GM21717 (cell line): ENCODE measurements around the gene MCCC1.

Source experiments
- ATAC-seq: cut with Tn5 transposase; IDR thresholded peaks from one replicate; pipeline ENCODE4 v1.9.1; 2021; ENCODE audit warnings: mild to moderate bottlenecking, moderate library complexity; ENCODE audit not compliant: unreplicated experiment

MCCC1 gene

DNA sequence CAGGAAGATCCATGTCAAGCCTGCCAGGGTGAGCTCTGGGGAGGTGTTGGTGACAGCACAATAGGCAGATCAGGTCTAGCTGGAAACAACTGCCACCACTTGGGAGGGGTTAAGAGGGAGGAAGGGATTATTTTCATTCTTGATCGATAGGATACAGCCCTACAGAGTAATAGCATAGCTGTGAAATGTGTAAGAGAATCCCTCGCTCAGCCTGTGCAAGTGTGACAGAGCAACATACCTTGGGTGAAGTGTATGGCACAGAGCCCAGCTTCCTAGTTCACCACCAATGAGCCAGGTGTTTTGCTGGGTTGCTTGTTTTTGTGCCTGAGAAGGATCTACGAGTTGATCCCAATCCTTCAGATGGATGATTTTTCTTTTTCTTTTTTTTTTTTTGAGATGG, 109.7 kb downstream of the MCCC1 start:
- ATAC-seq, result no peak

DNA sequence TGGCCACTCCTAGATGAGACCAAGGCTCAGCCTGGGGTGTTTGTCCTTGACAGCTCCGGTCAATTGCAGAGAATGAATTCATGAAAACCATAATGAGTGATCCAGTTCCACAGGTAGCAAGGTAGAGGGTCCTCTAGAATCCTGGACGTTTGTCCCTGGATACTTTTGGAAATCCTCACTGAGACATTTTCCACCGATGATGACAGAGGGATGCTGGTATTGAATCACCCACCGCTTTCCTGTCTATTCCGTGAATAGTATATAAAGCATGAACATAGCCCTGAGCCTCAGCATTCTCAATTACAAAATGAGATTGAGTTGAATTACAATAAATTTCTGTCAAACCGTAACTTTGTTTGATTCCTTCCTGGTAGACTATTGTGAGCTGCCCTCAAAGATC, 113.3 kb downstream of the MCCC1 start:
- ATAC-seq, result no peak

DNA sequence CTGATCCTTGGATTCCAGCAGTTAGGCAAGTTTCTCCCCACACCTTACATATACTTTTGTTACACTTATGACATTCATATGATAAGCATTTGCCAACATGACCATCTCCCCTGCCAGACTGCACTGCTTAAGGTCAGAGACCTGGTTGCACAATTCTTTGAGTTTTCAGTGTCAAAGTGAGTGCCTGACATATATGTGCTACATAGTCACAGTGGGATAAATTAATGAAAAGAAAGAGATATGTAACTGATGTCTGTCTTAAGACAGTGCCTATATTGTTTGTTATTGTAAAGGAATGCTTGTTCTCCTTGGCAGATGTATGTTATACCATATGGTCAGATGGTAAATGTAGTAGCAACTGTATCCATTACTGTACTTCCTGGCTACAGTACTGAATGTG, 115.4 kb downstream of the MCCC1 start:
- no peak for ATAC-seq

DNA sequence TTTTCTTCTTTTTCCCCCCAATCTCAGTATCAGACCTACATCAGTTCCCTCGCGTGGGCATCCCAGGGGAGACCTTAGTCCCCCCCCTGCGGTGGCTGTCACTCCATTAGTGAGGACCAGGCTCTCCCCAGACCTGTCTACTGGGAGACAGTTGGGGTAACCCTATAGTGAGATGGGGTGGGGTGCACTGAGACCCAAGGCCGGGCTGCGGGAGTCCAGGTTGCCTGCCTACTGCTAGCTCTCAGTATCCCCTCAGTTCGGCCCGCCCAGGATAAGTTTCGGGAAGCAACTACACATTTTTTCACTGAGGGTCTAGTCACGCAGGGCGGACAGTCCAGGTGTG, 118.3 kb downstream of the MCCC1 start:
- no peak for ATAC-seq

DNA sequence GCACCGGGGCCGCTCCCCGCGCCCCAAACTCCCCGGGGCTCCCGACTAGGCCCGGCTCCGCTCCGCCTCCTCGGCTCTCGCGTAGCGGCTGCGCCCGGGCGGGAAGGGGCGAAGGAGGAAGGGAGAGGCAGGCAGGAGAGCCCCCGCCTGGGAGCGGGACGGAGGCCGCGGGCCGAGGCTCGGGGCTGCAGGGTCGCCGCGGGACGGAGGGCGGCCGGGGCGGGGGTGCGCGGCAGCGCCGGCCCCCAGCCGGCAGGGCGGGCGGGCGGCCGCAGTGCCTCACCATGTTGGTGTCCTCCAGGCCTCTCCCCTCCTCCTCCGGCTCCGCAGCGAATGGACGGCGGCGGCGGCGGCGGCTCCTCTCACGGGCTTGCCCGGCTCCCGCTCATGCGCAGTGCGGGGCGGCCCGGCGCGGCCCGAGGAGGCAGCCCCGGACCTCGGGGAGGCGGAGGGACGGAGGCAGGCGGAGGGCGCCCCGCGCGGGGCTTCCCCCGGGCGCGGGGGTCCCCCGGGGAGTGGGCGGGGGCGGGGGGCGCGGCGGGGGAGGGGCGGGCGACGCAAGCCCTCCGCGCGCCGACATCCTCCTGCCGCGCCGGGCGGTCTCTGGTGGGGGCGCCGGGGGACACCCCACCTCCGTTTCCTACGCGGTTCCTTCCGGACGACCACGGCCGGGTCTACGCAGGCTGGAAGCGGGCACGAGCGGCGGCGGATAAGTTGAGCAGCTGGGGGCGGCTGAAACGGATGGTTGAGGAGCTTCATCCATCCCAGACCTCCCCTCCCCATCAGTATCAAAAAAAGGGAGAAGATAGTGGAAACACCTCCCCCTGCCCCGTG, 118.9 kb downstream of the MCCC1 start, which contains the start of gene DCUN1D1:
TSS of gene DCUN1D1 (minus strand) at position 335 of the 834 bp plus-strand sequence. CDS start at position 286, 49 bp downstream.
- peak; percentile 90 for ATAC-seq

DNA sequence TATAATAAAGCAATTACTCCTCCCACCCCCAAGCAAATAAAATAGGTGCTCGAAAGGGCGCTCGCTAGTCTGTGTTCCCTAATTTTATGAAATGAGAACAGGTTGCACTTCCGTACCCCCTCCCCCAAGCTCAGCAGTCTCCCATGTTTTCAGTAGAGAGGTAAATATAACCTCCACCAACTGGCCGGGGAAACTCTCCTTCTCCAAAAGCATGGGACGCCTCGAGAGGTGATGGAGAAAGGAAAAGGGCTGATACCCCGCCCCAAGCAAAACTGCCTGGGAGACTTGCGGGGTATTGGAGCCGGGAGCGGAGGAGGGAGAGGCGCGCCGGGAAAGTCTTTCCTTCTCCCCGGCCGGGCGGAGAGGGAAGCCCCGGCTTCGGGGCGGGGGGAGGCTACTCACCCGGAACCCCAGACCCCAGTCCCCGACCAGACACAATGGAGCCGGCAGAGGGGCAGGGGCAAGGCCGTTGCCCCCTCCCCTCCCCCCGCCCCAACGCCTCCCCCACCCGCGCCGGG, 119.6 kb downstream of the MCCC1 start:
- ATAC-seq, result peak; percentile 24

DNA sequence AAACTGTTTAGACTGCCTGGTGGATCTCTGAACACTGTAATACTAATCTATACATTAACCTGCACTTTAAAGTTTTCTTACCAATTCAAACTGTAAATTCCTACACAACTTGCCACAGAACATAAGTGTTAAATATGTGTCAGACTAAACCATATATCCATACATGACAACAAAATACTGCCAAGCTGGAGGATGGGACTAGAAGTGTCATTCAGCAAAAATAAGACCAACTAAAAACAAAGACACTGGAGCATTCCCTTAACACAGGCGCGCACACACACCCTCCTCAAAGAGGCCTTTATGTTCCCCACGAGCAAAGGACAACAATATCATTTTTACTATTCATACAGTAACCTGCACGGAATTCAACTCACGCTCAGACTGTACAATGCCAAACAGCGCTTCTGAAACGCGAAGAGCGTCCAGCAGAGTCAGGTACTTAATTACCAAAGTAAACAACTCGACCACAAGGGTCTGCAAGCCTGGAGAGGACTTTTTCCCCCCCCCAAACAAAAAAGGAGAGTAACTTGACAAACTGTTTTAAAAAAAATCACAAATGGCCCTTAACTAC, 120.1 kb downstream of the MCCC1 start:
- ATAC-seq, result no peak

DNA sequence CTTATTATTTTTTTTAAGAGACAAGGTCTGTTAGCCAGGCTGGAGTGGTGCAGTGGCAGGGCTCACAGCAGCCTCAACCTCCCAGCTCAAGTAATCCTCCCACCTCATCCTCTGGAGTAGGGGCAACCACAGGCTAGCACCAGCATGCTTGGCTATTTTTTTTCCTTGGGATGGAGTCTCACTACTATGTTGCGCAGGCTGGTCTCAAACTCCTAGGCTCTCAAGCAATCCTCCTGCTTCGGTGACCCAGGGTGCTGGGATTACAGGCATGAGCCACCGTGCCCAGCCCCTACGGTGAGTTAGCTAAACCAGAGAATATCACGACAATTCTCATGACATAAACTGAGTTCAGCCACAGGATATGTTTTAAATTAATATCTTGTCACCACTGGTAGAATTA, 120.9 kb downstream of the MCCC1 start:
- ATAC-seq, result no peak

DNA sequence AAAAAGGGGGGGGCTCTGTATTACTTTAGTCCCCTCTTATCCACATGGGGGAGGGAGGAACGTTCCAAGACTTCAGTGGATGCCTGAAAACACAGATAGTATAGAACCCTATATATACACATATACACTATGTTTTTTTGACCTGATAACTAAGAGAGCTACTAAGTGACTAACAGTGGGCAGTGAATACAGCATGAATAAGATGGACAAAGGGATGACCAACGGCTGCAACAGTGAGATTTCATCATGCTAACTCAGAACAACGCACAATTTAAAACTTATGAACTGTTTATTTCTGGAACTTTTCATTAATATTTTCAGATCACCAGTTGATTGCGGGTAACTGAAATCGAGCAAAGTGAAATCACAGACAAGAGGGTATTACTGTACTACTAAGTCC, 126.2 kb downstream of the MCCC1 start:
- no peak for ATAC-seq

DNA sequence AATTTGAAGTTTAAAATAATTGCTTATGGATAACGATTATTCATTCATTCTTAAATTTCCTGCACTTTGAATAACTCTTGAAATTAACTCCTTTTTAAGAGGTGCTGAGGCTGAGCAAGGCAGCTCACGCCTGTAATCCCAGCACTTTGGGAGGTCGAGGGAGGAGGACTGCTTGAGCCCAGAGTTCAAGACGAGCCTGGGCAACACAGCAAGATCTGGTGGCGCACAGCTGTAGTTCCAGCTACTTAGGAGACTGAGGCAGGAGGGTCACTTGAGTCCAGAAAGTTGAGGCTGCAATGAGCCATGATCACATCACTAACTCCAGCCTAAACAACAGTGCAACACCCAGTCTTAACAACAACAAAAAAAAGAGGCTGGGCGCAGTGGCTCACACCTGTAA, 126.9 kb downstream of the MCCC1 start:
- no peak for ATAC-seq

DNA sequence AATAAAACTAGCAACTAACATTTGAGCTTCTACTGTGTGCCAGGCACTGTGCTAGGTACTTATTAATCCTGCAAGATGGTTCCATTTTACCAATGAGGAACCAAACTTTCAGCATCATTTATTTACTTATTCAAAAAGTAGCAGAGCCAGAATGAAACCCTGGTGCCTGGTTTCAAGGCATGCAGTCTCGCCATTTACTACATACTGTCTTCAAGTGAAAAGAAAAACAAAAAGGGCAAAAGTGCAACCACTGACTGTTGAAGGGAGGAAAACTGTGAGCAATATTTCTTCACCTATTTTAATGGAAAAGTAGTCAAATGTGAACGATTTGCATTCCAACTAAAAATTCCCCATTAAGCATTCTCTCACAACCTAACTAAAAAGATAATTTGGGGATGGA, 127.7 kb downstream of the MCCC1 start:
- no peak for ATAC-seq

DNA sequence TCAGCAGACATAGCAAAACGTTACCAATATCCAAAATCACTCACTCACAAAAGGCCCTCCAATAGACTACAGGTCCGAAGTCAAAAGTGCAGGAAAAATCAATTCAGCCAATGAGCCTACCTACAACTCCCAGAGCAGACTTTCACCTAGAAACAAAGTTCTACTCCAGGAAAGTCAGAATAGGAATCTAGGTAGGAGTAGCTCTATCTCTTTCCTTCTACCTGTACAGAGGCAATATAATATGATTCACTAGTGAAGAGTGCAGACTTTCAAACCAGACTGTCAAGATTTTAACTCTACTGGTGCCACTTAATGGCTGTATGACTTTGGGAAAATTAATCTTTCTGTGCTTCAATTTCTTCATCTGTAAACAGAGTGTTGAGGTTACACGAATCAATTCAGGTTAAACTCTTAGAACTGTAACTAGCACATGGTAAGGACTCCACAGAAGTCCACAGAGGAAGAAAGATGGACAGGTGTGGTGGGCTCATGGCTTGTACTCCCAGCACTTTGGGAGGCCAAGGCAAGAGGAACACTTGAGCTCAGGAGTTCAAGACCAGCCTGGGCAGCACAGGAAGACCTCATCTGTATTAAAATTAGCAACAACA, 128.4 kb downstream of the MCCC1 start:
- ATAC-seq, result no peak

DNA sequence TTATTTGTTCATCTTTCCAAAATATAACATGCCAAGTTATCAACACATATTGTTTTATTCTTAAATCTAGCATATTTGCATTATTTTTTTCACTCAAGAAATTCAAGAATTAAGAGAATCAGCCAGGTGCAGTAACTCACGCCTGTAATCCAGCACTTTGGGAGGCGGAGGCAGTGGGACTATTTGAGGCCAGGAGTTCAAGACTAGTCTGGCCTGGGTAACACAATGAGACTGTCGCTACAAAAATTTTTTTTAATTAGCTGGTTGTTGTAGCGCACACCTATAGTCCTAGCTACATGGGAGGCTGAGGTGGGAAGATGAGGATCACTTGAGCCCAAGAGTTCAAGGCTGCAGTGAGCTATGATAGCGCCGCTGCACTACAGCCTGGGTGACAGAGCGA, 129.4 kb downstream of the MCCC1 start:
- no peak for ATAC-seq

DNA sequence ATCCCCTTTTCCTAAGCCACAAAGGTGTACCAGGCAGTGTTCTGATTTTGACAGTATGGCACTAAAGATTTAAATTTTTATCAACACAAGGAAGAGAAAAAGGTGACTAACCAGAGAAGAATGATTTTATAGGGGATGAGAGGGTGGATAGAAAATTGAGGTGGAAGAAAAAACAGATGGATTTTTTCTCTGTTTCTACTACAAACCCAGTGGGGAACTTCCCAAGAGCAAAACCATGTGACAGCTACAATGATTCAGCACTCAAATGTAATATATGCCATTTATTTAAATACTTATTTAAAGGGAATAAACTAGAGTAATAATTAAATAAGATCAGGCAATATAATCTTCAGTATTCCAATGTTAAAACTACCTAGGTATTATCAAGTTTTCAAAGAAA, 130.0 kb downstream of the MCCC1 start:
- ATAC-seq, result no peak

DNA sequence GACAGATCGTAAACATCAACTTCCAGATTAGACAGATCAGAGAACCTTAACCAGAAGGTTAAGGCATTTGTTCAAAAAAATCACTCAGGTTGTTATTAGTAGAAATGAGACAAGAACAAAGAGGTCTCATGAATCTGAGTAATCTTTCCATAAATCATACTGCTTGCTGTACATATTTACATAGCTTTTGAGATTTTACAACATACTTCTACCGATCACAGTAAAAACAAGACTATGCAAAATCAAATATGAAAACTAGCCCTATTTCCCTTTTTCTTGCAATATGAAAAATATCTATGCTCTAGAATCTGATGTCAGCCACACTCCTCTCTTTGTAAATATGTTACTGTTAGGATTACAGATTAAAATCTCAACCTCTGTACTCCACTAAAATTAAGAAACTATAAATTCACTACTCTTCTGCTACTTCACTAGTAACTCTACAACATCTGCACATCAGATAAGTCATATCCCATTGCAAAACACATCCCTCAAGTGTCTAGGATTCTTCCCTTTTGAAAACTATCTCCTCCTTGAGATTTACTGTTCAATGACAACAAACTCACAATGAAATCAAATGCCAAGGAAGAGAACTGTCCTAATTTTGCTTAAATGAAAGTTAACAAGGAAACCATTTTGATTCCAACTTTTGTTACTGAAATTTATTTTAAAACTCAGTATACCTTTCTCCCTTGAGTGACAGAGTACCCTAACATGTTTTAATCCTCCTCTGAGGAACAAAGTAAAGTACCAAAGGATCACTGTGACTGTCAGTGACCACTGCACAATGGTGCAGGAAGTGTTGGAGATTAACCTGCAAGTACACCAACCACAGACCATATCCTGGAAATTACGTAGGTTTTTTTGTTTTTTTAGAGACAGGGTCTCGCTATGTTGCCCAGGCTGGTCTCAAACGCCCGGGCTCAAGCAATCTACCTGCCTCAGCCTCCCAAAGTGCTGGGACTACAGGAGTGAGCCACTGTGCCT, 131.8 kb downstream of the MCCC1 start:
- ATAC-seq, result peak; percentile 51

DNA sequence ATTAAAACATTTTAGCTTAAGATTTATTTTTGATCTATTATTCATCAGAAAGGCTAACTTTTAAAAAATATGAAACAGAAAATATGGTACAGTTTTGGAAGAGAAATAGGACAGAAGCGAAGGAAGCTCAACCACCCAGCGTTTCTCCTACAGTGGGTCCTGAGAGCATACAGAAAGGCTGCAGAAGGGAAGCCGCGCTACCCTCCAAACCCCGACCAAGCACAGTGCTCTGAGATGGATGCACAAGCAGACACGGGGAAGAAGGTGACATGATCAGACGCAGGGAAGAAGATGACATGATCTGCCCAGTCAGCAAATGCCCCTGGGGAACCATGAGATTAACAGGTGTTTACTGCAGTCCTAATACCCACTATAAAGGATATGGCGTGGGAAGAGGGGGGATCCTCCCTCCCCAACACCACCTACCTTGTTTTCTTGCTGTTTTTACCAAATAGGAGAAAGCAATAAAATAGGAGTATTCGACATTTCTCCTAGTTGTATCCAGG, 133.4 kb downstream of the MCCC1 start:
- ATAC-seq, result no peak
